ENCODE data around the gene FAM83F.

FAM83F gene

DNA sequence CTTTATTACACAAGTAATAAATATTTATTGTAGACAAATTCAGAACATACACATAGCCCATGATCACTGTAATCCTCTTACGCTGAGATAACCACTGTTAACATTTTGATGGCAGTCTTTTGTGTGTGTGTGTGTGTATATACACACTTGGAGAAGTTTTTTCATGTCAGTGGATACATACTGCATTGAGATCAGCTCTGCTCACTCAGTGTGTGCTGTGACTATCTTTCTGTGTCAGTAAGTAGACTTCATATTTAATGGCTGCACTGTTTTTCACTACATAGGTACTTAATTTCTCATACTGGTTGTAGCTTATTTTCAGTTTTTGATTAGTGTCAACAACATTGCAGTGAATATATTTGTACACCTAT, 82.9 kb downstream of the FAM83F start:
- no peaks in the 10 kb centered on the region for H3K9me3 ChIP-seq (ENCODE audit: severe bottlenecking)
- H3K36me3 ChIP-seq = no peaks in the 10 kb centered on the region
- TF ChIP-seq, protein P1, sequence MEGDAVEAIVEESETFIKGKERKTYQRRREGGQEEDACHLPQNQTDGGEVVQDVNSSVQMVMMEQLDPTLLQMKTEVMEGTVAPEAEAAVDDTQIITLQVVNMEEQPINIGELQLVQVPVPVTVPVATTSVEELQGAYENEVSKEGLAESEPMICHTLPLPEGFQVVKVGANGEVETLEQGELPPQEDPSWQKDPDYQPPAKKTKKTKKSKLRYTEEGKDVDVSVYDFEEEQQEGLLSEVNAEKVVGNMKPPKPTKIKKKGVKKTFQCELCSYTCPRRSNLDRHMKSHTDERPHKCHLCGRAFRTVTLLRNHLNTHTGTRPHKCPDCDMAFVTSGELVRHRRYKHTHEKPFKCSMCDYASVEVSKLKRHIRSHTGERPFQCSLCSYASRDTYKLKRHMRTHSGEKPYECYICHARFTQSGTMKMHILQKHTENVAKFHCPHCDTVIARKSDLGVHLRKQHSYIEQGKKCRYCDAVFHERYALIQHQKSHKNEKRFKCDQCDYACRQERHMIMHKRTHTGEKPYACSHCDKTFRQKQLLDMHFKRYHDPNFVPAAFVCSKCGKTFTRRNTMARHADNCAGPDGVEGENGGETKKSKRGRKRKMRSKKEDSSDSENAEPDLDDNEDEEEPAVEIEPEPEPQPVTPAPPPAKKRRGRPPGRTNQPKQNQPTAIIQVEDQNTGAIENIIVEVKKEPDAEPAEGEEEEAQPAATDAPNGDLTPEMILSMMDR (IDR thresholded peaks at IDR 0.05; ENCODE audit: low read depth, low read length) = no peak
- H3K27me3 ChIP-seq (ENCODE audit: insufficient read depth, low read depth, severe bottlenecking) = no peaks in the 10 kb centered on the region
- no peak overlapping the region for H3K4me3 ChIP-seq (ENCODE audit: low read depth, low read length)
- no peak overlapping the region for H3K27ac ChIP-seq
- DNase-seq = no peak

DNA sequence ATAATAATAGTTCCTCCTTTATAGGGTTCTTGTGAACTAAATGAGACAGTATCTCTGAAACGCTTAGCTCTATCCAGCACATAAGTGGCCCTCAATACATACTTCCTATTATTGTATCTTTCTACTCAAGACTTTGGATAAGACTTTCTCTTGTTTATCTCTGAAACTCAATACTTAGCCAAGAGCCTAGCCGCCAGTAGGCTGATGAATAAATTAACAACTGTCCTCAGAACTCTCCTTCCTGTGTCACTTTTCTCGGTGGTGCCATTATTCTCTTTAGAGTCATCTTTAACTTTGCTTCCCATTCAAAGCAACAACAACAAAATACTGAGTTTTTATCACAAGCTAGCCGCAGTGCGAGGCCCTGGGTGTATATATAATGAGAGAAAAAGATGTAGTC, 86.9 kb downstream of the FAM83F start:
- no peaks in the 10 kb centered on the region for H3K9me3 ChIP-seq (ENCODE audit: severe bottlenecking)
- no peak overlapping the region for H3K4me3 ChIP-seq (ENCODE audit: low read depth, low read length)
- H3K36me3 ChIP-seq = no peaks in the 10 kb centered on the region
- TF ChIP-seq, protein P1 (IDR thresholded peaks at IDR 0.05; ENCODE audit: low read depth, low read length) = no peak
- no peak for DNase-seq
- no peak overlapping the region for H3K27ac ChIP-seq
- H3K27me3 ChIP-seq (ENCODE audit: insufficient read depth, low read depth, severe bottlenecking) = no peaks in the 10 kb centered on the region

DNA sequence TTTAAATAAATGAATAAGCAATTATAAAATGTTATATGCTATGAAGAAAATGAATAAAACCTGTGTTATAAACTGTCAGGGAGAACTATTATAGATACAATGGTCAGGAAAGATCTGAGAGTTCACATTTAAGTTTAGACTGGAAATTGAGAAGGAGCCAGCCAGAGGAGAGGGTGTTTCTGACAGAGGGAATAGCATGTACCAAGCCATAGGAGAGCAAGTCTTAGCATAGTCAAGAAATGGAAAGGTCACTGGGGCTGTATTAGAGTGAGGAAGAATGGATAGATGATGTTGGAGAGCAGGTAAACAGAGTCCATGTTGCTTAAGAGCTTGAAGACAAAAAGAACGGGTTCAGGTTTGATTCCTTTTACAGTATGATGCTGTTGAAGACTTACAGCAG, 87.4 kb downstream of the FAM83F start:
- DNase-seq = no peak
- TF ChIP-seq, protein P1 (IDR thresholded peaks at IDR 0.05; ENCODE audit: low read depth, low read length) = no peak
- Histone ChIP-seq H3K27ac (no peak overlapping the region), H3K27me3 (ENCODE audit: insufficient read depth, low read depth, severe bottlenecking) (no peaks in the 10 kb centered on the region), H3K9me3 (ENCODE audit: severe bottlenecking) (no peaks in the 10 kb centered on the region), H3K4me3 (ENCODE audit: low read depth, low read length) (no peak overlapping the region), H3K36me3 (no peaks in the 10 kb centered on the region)

DNA sequence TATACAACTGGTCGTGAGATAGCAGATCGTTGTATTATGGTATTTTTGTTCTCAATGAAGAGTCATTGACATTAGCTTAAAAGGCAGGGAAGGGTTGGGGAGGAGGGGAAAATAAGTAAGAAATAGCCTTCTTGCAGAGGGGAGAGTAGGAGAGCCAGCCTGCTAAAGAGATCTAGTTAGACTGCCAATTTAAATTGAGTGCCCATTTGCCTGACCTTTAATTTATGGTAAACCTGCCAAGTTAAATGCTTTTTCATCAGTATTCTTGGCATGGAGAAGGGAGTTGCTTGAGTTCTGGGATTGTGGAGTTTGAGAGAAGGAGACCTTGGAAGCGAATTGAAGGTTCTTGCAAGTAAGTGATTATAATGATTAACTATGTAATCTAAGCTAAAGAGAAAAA, 89.0 kb downstream of the FAM83F start:
- H3K9me3 ChIP-seq (ENCODE audit: severe bottlenecking) = no peaks in the 10 kb centered on the region
- H3K27me3 ChIP-seq (ENCODE audit: insufficient read depth, low read depth, severe bottlenecking) = no peaks in the 10 kb centered on the region
- no peak for DNase-seq
- no peaks in the 10 kb centered on the region for H3K36me3 ChIP-seq
- H3K27ac ChIP-seq = no peak overlapping the region
- TF ChIP-seq, protein P1 (IDR thresholded peaks at IDR 0.05; ENCODE audit: low read depth, low read length) = no peak
- H3K4me3 ChIP-seq (ENCODE audit: low read depth, low read length) = no peak overlapping the region

DNA sequence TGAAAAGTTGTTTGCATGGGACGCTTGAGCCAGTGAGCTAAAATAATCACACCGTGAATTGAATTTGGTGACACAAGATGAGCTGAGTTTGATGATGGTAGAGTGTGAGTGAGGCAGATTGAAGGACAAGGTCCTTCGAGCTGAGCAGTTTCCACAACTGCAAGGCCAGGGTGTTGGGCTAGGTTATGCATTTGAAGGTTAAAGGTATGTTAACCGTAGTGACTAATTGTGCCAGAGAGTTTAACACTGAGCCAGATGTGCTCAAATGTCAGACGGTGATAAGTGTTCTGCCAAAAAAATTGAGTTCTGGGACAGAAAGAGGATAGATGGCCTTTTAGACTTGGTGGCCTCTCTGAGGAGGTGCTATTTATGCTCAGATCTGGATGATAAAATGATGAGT, 89.5 kb downstream of the FAM83F start:
- Histone ChIP-seq H3K27me3 (ENCODE audit: insufficient read depth, low read depth, severe bottlenecking) (no peaks in the 10 kb centered on the region), H3K4me3 (ENCODE audit: low read depth, low read length) (no peak overlapping the region), H3K9me3 (ENCODE audit: severe bottlenecking) (no peaks in the 10 kb centered on the region), H3K27ac (no peak overlapping the region), H3K36me3 (no peaks in the 10 kb centered on the region)
- DNase-seq = no peak
- TF ChIP-seq, protein P1 (IDR thresholded peaks at IDR 0.05; ENCODE audit: low read depth, low read length) = no peak

DNA sequence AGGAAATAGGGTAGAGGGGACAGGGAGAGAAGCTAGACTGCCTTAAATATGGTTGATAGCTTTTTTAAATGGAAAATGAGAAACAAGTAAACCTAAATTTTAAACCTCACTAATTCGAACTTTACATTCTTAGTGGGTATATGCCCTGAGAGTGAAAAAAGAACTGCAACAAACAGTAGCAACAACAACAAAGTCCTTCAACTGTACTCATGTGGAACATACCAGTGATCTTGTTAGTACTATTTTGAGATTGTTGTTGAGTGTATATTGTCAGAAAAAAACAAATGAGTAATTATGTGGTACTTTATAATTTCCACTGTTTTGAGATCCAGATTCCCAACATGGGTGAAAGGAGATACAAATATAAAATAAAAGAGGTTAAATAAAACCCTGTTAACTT, 94.1 kb downstream of the FAM83F start:
- Histone ChIP-seq H3K27me3 (ENCODE audit: insufficient read depth, low read depth, severe bottlenecking) (no peaks in the 10 kb centered on the region), H3K36me3 (no peaks in the 10 kb centered on the region), H3K9me3 (ENCODE audit: severe bottlenecking) (no peaks in the 10 kb centered on the region), H3K27ac (no peak overlapping the region), H3K4me3 (ENCODE audit: low read depth, low read length) (no peak overlapping the region)
- DNase-seq = no peak
- TF ChIP-seq, protein P1 (IDR thresholded peaks at IDR 0.05; ENCODE audit: low read depth, low read length) = no peak
